ENCODE results near the gene SPON1.
"Not testable (repeated sequence)": the region's sequence is repeated elsewhere in the genome, so short reads cannot be mapped to it uniquely, and the experiment has no call there.

The SPON1 gene

GRCh38 chr11:14090631-14091030 is 128.1 kb downstream of the SPON1 start:
- not testable (repeated sequence) for H3K9ac ChIP-seq (ENCODE audit: low read length in 5 of 5); H3K36me3 ChIP-seq (ENCODE audit: control insufficient read depth in 5 of 5, insufficient read depth in 5 of 5, low read length in 5 of 5)

GRCh38 chr11:14093065-14093464 is 130.5 kb downstream of the SPON1 start:
- H3K9ac ChIP-seq (ENCODE audit: low read length in 5 of 5): no peak overlapping the region
- no peak overlapping the region for H3K4me3 ChIP-seq (ENCODE audit: low read depth in 1 of 5, low read length in 5 of 5)
- H3K27me3 ChIP-seq (ENCODE audit: control insufficient read depth in 5 of 5, insufficient read depth in 4 of 5, low read length in 5 of 5): no peaks in the 10 kb centered on the region
- H3K4me1 ChIP-seq (ENCODE audit: control insufficient read depth in 5 of 5, insufficient read depth in 5 of 5, low read length in 5 of 5): peaks cover 0 to 10% (median 9%) of the 10 kb centered on the region in 5 donors
- no peaks in the 10 kb centered on the region for H3K9me3 ChIP-seq (ENCODE audit: control insufficient read depth in 5 of 5, low read length in 5 of 5)
- H3K36me3 ChIP-seq (ENCODE audit: control insufficient read depth in 5 of 5, insufficient read depth in 5 of 5, low read length in 5 of 5): no peaks in the 10 kb centered on the region
- H3K27ac ChIP-seq (ENCODE audit: low read depth, low read length): no peak overlapping the region

More at GRCh38 chr11:14090631-14091030, 128.1 kb downstream of the SPON1 start:
- H3K4me1 ChIP-seq (ENCODE audit: control insufficient read depth in 5 of 5, insufficient read depth in 5 of 5, low read length in 5 of 5): peaks cover 0 to 10% (median 9%) of the 10 kb centered on the region in 5 donors
- not testable (repeated sequence) for H3K4me3 ChIP-seq (ENCODE audit: low read depth in 1 of 5, low read length in 5 of 5); H3K27ac ChIP-seq (ENCODE audit: low read depth, low read length); H3K27me3 ChIP-seq (ENCODE audit: control insufficient read depth in 5 of 5, insufficient read depth in 4 of 5, low read length in 5 of 5); H3K9me3 ChIP-seq (ENCODE audit: control insufficient read depth in 5 of 5, low read length in 5 of 5)

- Histone ChIP-seq H3K4me1 (ENCODE audit: control insufficient read depth in 5 of 5, insufficient read depth in 5 of 5, low read length in 5 of 5) (peaks cover 0 to 10% (median 8%) of the 10 kb centered on the region in 5 donors), H3K4me3 (ENCODE audit: low read depth in 1 of 5, low read length in 5 of 5) (no peak overlapping the region), H3K36me3 (ENCODE audit: control insufficient read depth in 5 of 5, insufficient read depth in 5 of 5, low read length in 5 of 5) (no peaks in the 10 kb centered on the region), H3K9ac (ENCODE audit: low read length in 5 of 5) (no peak overlapping the region), H3K9me3 (ENCODE audit: control insufficient read depth in 5 of 5, low read length in 5 of 5) (no peaks in the 10 kb centered on the region), H3K27me3 (ENCODE audit: control insufficient read depth in 5 of 5, insufficient read depth in 4 of 5, low read length in 5 of 5) (no peaks in the 10 kb centered on the region), H3K27ac (ENCODE audit: low read depth, low read length) (no peak overlapping the region)
Measured at GRCh38 chr11:14094481-14095037, 132.0 kb downstream of the SPON1 start.

- no peaks in the 10 kb centered on the region for H3K36me3 ChIP-seq (ENCODE audit: control insufficient read depth in 5 of 5, insufficient read depth in 5 of 5, low read length in 5 of 5)
- no peak overlapping the region for H3K27ac ChIP-seq (ENCODE audit: low read depth, low read length)
- no peak overlapping the region for H3K9ac ChIP-seq (ENCODE audit: low read length in 5 of 5)
- H3K4me3 ChIP-seq (ENCODE audit: low read depth in 1 of 5, low read length in 5 of 5): no peak overlapping the region
- no peaks in the 10 kb centered on the region for H3K27me3 ChIP-seq (ENCODE audit: control insufficient read depth in 5 of 5, insufficient read depth in 4 of 5, low read length in 5 of 5)
- no peaks in the 10 kb centered on the region for H3K4me1 ChIP-seq (ENCODE audit: control insufficient read depth in 5 of 5, insufficient read depth in 5 of 5, low read length in 5 of 5)
- no peaks in the 10 kb centered on the region for H3K9me3 ChIP-seq (ENCODE audit: control insufficient read depth in 5 of 5, low read length in 5 of 5)
Measured at GRCh38 chr11:14095882-14096281, 133.4 kb downstream of the SPON1 start.

GRCh38 chr11:14096606-14097005 is 134.1 kb downstream of the SPON1 start:
- Histone ChIP-seq H3K9me3 (ENCODE audit: control insufficient read depth in 5 of 5, low read length in 5 of 5) (no peaks in the 10 kb centered on the region), H3K36me3 (ENCODE audit: control insufficient read depth in 5 of 5, insufficient read depth in 5 of 5, low read length in 5 of 5) (no peaks in the 10 kb centered on the region), H3K9ac (ENCODE audit: low read length in 5 of 5) (no peak overlapping the region), H3K4me1 (ENCODE audit: control insufficient read depth in 5 of 5, insufficient read depth in 5 of 5, low read length in 5 of 5) (no peaks in the 10 kb centered on the region), H3K4me3 (ENCODE audit: low read depth in 1 of 5, low read length in 5 of 5) (no peak overlapping the region), H3K27me3 (ENCODE audit: control insufficient read depth in 5 of 5, insufficient read depth in 4 of 5, low read length in 5 of 5) (no peaks in the 10 kb centered on the region), H3K27ac (ENCODE audit: low read depth, low read length) (no peak overlapping the region)

GRCh38 chr11:14101388-14101787 is 138.9 kb downstream of the SPON1 start:
- no peaks in the 10 kb centered on the region for H3K27me3 ChIP-seq (ENCODE audit: control insufficient read depth in 5 of 5, insufficient read depth in 4 of 5, low read length in 5 of 5)
- H3K27ac ChIP-seq (ENCODE audit: low read depth, low read length): no peak overlapping the region
- H3K9ac ChIP-seq (ENCODE audit: low read length in 5 of 5): no peak overlapping the region
- no peaks in the 10 kb centered on the region for H3K9me3 ChIP-seq (ENCODE audit: control insufficient read depth in 5 of 5, low read length in 5 of 5)
- H3K4me1 ChIP-seq (ENCODE audit: control insufficient read depth in 5 of 5, insufficient read depth in 5 of 5, low read length in 5 of 5): peaks cover 0 to under 1% (median 0%) of the 10 kb centered on the region in 5 donors
- no peaks in the 10 kb centered on the region for H3K36me3 ChIP-seq (ENCODE audit: control insufficient read depth in 5 of 5, insufficient read depth in 5 of 5, low read length in 5 of 5)
- no peak overlapping the region for H3K4me3 ChIP-seq (ENCODE audit: low read depth in 1 of 5, low read length in 5 of 5)

GRCh38 chr11:14102766-14103165 is 140.2 kb downstream of the SPON1 start:
- peaks cover 0 to 4% (median 0%) of the 10 kb centered on the region in 5 donors for H3K4me1 ChIP-seq (ENCODE audit: control insufficient read depth in 5 of 5, insufficient read depth in 5 of 5, low read length in 5 of 5)
- H3K36me3 ChIP-seq (ENCODE audit: control insufficient read depth in 5 of 5, insufficient read depth in 5 of 5, low read length in 5 of 5): no peaks in the 10 kb centered on the region
- no peaks in the 10 kb centered on the region for H3K27me3 ChIP-seq (ENCODE audit: control insufficient read depth in 5 of 5, insufficient read depth in 4 of 5, low read length in 5 of 5)
- H3K27ac ChIP-seq (ENCODE audit: low read depth, low read length): no peak overlapping the region
- no peaks in the 10 kb centered on the region for H3K9me3 ChIP-seq (ENCODE audit: control insufficient read depth in 5 of 5, low read length in 5 of 5)
- H3K9ac ChIP-seq (ENCODE audit: low read length in 5 of 5): no peak overlapping the region
- H3K4me3 ChIP-seq (ENCODE audit: low read depth in 1 of 5, low read length in 5 of 5): no peak overlapping the region

- H3K27ac ChIP-seq (ENCODE audit: low read depth, low read length): no peak overlapping the region
- H3K27me3 ChIP-seq (ENCODE audit: control insufficient read depth in 5 of 5, insufficient read depth in 4 of 5, low read length in 5 of 5): no peaks in the 10 kb centered on the region
- no peaks in the 10 kb centered on the region for H3K36me3 ChIP-seq (ENCODE audit: control insufficient read depth in 5 of 5, insufficient read depth in 5 of 5, low read length in 5 of 5)
- peaks cover 0 to 5% (median 0%) of the 10 kb centered on the region in 5 donors for H3K4me1 ChIP-seq (ENCODE audit: control insufficient read depth in 5 of 5, insufficient read depth in 5 of 5, low read length in 5 of 5)
- H3K9me3 ChIP-seq (ENCODE audit: control insufficient read depth in 5 of 5, low read length in 5 of 5): no peaks in the 10 kb centered on the region
- no peak overlapping the region for H3K9ac ChIP-seq (ENCODE audit: low read length in 5 of 5)
- H3K4me3 ChIP-seq (ENCODE audit: low read depth in 1 of 5, low read length in 5 of 5): no peak overlapping the region
Measured at GRCh38 chr11:14105446-14105845, 142.9 kb downstream of the SPON1 start.

GRCh38 chr11:14106303-14107049 is 144.0 kb downstream of the SPON1 start:
- no peak overlapping the region for H3K4me3 ChIP-seq (ENCODE audit: low read depth in 1 of 5, low read length in 5 of 5)
- no peaks in the 10 kb centered on the region for H3K9me3 ChIP-seq (ENCODE audit: control insufficient read depth in 5 of 5, low read length in 5 of 5)
- H3K27ac ChIP-seq (ENCODE audit: low read depth, low read length): no peak overlapping the region
- no peak overlapping the region for H3K9ac ChIP-seq (ENCODE audit: low read length in 5 of 5)
- no peaks in the 10 kb centered on the region for H3K27me3 ChIP-seq (ENCODE audit: control insufficient read depth in 5 of 5, insufficient read depth in 4 of 5, low read length in 5 of 5)
- no peaks in the 10 kb centered on the region for H3K36me3 ChIP-seq (ENCODE audit: control insufficient read depth in 5 of 5, insufficient read depth in 5 of 5, low read length in 5 of 5)
- H3K4me1 ChIP-seq (ENCODE audit: control insufficient read depth in 5 of 5, insufficient read depth in 5 of 5, low read length in 5 of 5): peaks cover 0 to 16% (median 0%) of the 10 kb centered on the region in 5 donors

GRCh38 chr11:14107050-14107430 is 144.5 kb downstream of the SPON1 start:
- Histone ChIP-seq H3K4me1 (ENCODE audit: control insufficient read depth in 5 of 5, insufficient read depth in 5 of 5, low read length in 5 of 5) (peaks cover 0 to 19% (median 0%) of the 10 kb centered on the region in 5 donors), H3K27ac (ENCODE audit: low read depth, low read length) (no peak overlapping the region), H3K9me3 (ENCODE audit: control insufficient read depth in 5 of 5, low read length in 5 of 5) (no peaks in the 10 kb centered on the region), H3K27me3 (ENCODE audit: control insufficient read depth in 5 of 5, insufficient read depth in 4 of 5, low read length in 5 of 5) (no peaks in the 10 kb centered on the region), H3K9ac (ENCODE audit: low read length in 5 of 5) (no peak overlapping the region), H3K4me3 (ENCODE audit: low read depth in 1 of 5, low read length in 5 of 5) (no peak overlapping the region), H3K36me3 (ENCODE audit: control insufficient read depth in 5 of 5, insufficient read depth in 5 of 5, low read length in 5 of 5) (no peaks in the 10 kb centered on the region)

Data from subcutaneous abdominal adipose tissue (tissue), 5 donors.